Naive thymus-derived CD8-positive, alpha-beta T cell (primary cell): ENCODE data around the gene WDR18. TPM values are rescaled to one million over a fixed set of nuclear protein-coding genes. Genes with fewer than 3 reads are reported as not detected.
A peak's percentile ranks its signal among the peaks of the same experiment; 100 is the strongest.
"Not testable (repeated sequence)": the region's sequence is repeated elsewhere in the genome, so short reads cannot be mapped to it uniquely, and the experiment has no call there.

Experiments
- ATAC-seq, 2 donors: fragments of 150-1000 bp; cut with Tn5 transposase in 1 of 2; sonication (Bioruptor Pico), chemical (Tn5 transposase) in 1 of 2; 1 replicate in 1 of 2; 2 replicates in 1 of 2; pipeline ENCODE4 v1.10.0; 2021; ENCODE audit warnings: mild to moderate bottlenecking in 2 of 2, moderate library complexity in 2 of 2
- POLR2A ChIA-PET: fragments of 350-600 bp; sonication (Branson Sonifier 250); formaldehyde crosslinking; loops from one replicate; lab custom pipeline; 2021; ENCODE audit warnings: antibody characterized with exemption; lab: Charles Lee
- DNase-seq, 10 donors: peaks; one replicate each; pipeline versions ENCODE4 v3.0.0 to v3.0.0-alpha.2; 2020 to 2022
- H3K27ac Mint-ChIP-seq, 10 donors: one replicate each; pipeline ENCODE4 v1.8.0; 2020 to 2022; ENCODE audit warnings: mild to moderate bottlenecking in 10 of 10, mixed read lengths in 10 of 10, moderate library complexity in 4 of 10, inconsistent platforms in 1 of 10
- H3K27me3 Mint-ChIP-seq, 5 donors: one replicate each; pipeline ENCODE4 v1.8.0; 2021 to 2022; ENCODE audit warnings: mixed read lengths in 5 of 5
- H3K36me3 Mint-ChIP-seq, 3 donors: one replicate each; pipeline ENCODE4 v1.8.0; 2020 to 2022; ENCODE audit warnings: mixed read lengths in 3 of 3, mild to moderate bottlenecking in 2 of 3, inconsistent platforms in 1 of 3
- H3K4me1 Mint-ChIP-seq, 4 donors: one replicate each; pipeline ENCODE4 v1.8.0; 2021 to 2022; ENCODE audit warnings: mixed read lengths in 4 of 4
- H3K4me3 Mint-ChIP-seq, 10 donors: one replicate each; pipeline ENCODE4 v1.8.0; 2020 to 2022; ENCODE audit warnings: mild to moderate bottlenecking in 10 of 10, mixed read lengths in 10 of 10, moderate library complexity in 6 of 10, inconsistent platforms in 1 of 10
- H3K9me3 Mint-ChIP-seq, 9 donors: one replicate each; pipeline ENCODE4 v1.8.0; 2020 to 2022; ENCODE audit warnings: mixed read lengths in 9 of 9, mild to moderate bottlenecking in 3 of 9, inconsistent platforms in 1 of 9, moderate library complexity in 1 of 9
- polyA plus RNA-seq, 3 donors: library from polyadenylated mRNA; unstranded; fragments of 300-500 nt; fragmentation: Illumina TruSeq; gene quantifications; one replicate each; pipeline ENCODE4 v1.2.3, GENCODE V29; 2021
- total RNA-seq, 8 experiments: library from RNA in 2 of 8; stranded (reverse) in 2 of 8; gene quantifications; one replicate each; pipeline ENCODE4 v1.2.3 and lab custom pipeline; 2021 to 2026

Gene WDR18
- total and polyA plus RNA-seq, 5 experiments from 2014 or later: 50.6 to 72.7 (median 54.1) TPM

DNA sequence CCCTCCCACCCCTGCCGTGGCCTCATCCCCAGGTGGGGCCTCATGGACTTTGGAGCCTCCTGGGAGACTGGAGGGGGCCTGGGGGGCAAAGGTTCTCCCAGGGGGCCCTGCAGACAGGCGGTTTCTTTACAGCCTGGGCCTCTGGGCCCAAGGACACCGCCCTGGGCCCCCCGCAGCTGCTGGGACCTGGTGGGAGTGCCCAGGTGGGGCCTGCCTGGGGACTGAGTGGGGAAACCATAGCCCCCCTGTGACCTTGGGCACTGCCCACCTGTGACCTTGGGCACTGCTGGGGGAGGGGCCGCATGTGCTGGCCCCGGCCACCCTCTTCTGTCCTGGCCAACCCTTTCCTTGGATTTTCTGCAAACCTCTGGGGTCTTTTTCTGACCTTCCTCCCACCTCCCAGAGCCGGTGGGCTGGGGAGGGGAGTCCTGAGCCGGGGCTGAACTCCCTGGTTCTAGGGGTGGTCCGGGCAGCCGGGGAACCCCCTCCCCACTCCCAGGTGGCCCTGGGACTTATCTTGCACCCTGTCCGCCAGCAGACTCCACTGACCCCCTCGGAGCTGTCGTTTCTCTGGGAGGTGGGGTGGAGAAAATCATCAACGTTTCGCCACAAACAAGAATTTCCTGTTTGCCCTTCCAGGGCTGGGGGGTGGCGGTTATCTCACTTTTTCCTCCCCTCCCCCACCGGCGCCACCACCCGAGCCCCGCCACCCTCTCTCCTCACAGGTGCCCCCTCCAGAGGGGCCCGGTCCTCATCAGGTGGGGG is 31.3 kb upstream of the WDR18 start:
- no peak for DNase-seq
- peak overlapping the region in 5 of 10 donors; percentile 32 to 53 (median 45) for H3K4me3 Mint-ChIP-seq
- H3K36me3 Mint-ChIP-seq: peaks cover 0 to 2% (median 0%) of the 10 kb centered on the region in 3 donors
- H3K27ac Mint-ChIP-seq: peak overlapping the region in 1 of 10 donors; percentile 48
- no peaks in the 10 kb centered on the region for H3K9me3 Mint-ChIP-seq
- peaks cover 2 to 24% (median 7%) of the 10 kb centered on the region in 4 donors for H3K4me1 Mint-ChIP-seq
- no peak for ATAC-seq
- no peaks in the 10 kb centered on the region for H3K27me3 Mint-ChIP-seq
- POLR2A ChIA-PET: interaction anchor here (1.0 to 1.2 kb wide), 3 partner anchors 15 to 32 kb away, joined by 3 to 4 read pairs (median 3); partner anchors contain the start of gene WDR18

DNA sequence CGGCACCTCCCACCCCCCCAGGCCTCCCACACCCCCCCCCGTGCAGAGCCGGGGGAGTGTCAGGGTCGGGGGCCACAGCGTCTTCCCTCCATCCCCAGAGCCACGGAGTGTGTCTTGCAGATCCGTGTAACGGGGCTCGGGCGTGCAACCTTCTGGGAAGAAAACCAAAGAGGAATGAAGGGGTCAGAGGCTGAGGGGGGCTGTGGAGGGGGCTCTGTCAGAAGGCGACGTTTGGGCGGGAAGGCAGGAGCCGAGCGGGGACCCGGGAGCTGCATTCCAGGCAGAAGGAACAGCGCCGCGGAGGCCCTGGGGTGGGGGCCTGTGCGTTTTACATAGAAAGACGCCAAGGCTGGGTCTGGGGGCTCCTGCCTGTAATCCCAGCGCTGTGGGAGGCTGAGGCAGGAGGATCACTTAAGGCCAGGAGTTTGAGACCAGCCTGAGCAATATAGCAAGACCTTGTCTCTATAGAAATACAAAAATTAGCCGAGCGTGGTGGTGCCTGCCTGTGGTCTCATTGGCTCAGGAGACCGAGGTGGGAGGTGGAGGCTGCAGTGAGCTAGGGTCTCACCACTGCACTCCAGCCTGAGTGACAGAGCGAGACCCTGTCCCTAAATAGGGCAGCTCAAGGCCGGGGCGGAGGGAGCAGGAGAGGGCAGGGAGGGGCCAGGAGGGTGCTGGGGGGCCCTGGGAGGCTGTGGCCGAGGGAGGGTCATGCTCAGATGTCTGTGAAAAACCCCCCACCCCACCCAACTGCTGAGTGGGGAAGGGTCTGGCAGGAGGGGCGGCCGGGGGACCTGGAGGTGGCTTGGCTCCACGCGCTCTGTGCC is 30.5 kb upstream of the WDR18 start:
- H3K36me3 Mint-ChIP-seq: peaks cover 0 to 2% (median 0%) of the 10 kb centered on the region in 3 donors
- no peak for DNase-seq
- H3K4me1 Mint-ChIP-seq: peaks cover 2 to 24% (median 7%) of the 10 kb centered on the region in 4 donors
- peak overlapping the region in 2 of 10 donors; percentile 12 to 37 for H3K27ac Mint-ChIP-seq
- H3K9me3 Mint-ChIP-seq: no peaks in the 10 kb centered on the region
- H3K27me3 Mint-ChIP-seq: no peaks in the 10 kb centered on the region
- peak in 1 of 2 donors; percentile 37 for ATAC-seq
- POLR2A ChIA-PET: interaction anchor here (1.0 to 1.2 kb wide), 2 partner anchors 29 to 31 kb away, joined by 3 read pairs; partner anchors contain the start of gene WDR18
- H3K4me3 Mint-ChIP-seq: peak overlapping the region in 7 of 10 donors; percentile 10 to 45 (median 32)

DNA sequence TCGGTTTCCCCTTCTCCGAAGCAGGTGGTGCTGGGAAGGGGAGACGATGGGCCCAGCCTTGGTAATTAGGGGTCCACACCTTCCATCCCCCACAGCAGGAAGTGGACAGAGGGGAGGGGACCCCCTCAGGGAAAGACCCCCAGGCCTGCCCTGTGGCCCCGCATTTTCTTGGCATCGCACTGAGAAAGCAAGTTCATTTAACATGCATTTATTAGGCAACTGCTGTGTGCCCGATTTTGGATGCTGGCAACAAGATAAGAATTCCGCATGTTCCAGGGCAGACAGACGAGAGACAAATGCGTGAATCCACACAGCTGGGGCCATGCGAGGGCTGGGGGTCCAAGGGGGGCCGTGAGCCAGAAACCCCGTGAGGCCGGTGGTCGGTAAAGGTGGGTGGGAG is 29.9 kb upstream of the WDR18 start:
- no peaks in the 10 kb centered on the region for H3K27me3 Mint-ChIP-seq
- no peak for ATAC-seq
- H3K9me3 Mint-ChIP-seq: no peaks in the 10 kb centered on the region
- no peak for DNase-seq
- POLR2A ChIA-PET: interaction anchor here (1.2 kb wide), 1 partner anchor 29 kb away, joined by 3 read pairs; no protein-coding TSS in a partner anchor
- H3K4me3 Mint-ChIP-seq: no peak overlapping the region
- peaks cover 2 to 24% (median 7%) of the 10 kb centered on the region in 4 donors for H3K4me1 Mint-ChIP-seq
- peaks cover 0 to 2% (median 0%) of the 10 kb centered on the region in 3 donors for H3K36me3 Mint-ChIP-seq
- H3K27ac Mint-ChIP-seq: no peak overlapping the region

- DNase-seq (no peak), ATAC-seq (no peak)
- peaks cover 0 to 2% (median 0%) of the 10 kb centered on the region in 3 donors for H3K36me3 Mint-ChIP-seq
- H3K4me3 Mint-ChIP-seq: no peak overlapping the region
- no peak overlapping the region for H3K27ac Mint-ChIP-seq
- no peaks in the 10 kb centered on the region for H3K27me3 Mint-ChIP-seq
- H3K4me1 Mint-ChIP-seq: peaks cover 2 to 22% (median 7%) of the 10 kb centered on the region in 4 donors
- POLR2A ChIA-PET: interaction anchor here (0.5 to 1.2 kb wide), 2 partner anchors 30 to 83 kb away, joined by 3 to 4 read pairs; no protein-coding TSS in a partner anchor
- H3K9me3 Mint-ChIP-seq: no peaks in the 10 kb centered on the region
Measured at GRCh38 chr19:954672-955494, 29.3 kb upstream of the WDR18 start.

- H3K9me3 Mint-ChIP-seq: no peaks in the 10 kb centered on the region
- H3K36me3 Mint-ChIP-seq: peaks cover 0 to 2% (median 0%) of the 10 kb centered on the region in 3 donors
- no peaks in the 10 kb centered on the region for H3K27me3 Mint-ChIP-seq
- H3K4me3 Mint-ChIP-seq: no peak overlapping the region
- DNase-seq (no peak), ATAC-seq (no peak)
- POLR2A ChIA-PET: no interaction called here
- H3K4me1 Mint-ChIP-seq: peaks cover 0 to 18% (median 7%) of the 10 kb centered on the region in 4 donors
- H3K27ac Mint-ChIP-seq: no peak overlapping the region
Measured at GRCh38 chr19:955803-956765, 28.1 kb upstream of the WDR18 start.

DNA sequence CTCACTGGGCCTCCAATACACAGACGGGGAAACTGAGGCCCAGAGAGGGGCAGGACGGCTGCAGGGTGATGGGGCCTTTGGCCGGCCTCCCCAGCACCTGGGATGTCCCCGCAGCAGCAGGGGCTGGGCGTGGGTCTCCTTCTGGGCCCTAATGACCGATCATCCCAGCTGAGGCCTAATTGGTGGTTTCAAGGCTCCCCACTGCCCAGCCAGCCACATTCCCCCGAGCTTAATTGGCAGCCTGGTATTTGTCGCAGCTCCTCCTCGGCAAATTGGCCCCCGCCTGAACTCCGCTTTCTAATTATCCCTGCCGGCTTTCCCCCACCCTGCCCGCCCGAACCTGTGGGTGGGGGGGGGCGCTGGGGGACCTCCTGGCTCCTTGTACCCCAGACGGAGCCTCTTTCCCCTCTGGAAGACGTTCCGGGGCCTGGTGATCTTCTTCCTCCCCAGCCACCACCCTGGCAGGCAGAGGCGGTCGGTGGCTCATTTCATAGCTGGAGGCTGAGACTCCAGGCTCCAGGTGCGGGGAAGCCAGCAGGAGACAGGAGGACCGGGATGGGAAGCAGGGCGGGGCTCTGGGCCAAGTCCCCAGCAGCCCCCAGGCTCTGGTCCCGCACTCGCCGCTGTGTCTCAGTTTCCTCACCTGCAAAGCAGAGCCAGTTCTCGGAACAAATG is 27.2 kb upstream of the WDR18 start:
- Mint-ChIP-seq H3K9me3 (no peaks in the 10 kb centered on the region), H3K4me1 (peaks cover 0 to 12% (median 7%) of the 10 kb centered on the region in 4 donors), H3K4me3 (no peak overlapping the region), H3K36me3 (peaks cover 0 to 2% (median 0%) of the 10 kb centered on the region in 3 donors), H3K27ac (no peak overlapping the region), H3K27me3 (no peaks in the 10 kb centered on the region)
- ATAC-seq (no peak), DNase-seq (no peak)
- POLR2A ChIA-PET: interaction anchor here (0.6 kb wide), 1 partner anchor 72 kb away, joined by 4 read pairs; no protein-coding TSS in a partner anchor

GRCh38 chr19:957578-957977 is 26.6 kb upstream of the WDR18 start:
- H3K27ac Mint-ChIP-seq, H3K4me1 Mint-ChIP-seq, H3K27me3 Mint-ChIP-seq, ATAC-seq, DNase-seq, H3K9me3 Mint-ChIP-seq, H3K36me3 Mint-ChIP-seq, H3K4me3 Mint-ChIP-seq: not testable (repeated sequence)
- POLR2A ChIA-PET: interaction anchor here (0.6 to 0.7 kb wide), 2 partner anchors 72 to 157 kb away, joined by 3 to 4 read pairs; no protein-coding TSS in a partner anchor

GRCh38 chr19:958967-959855 is 24.9 kb upstream of the WDR18 start:
- DNase-seq (no peak), ATAC-seq (no peak)
- peaks cover 0 to 2% (median 0%) of the 10 kb centered on the region in 4 donors for H3K4me1 Mint-ChIP-seq
- no peaks in the 10 kb centered on the region for H3K27me3 Mint-ChIP-seq
- POLR2A ChIA-PET: no interaction called here
- H3K27ac Mint-ChIP-seq: peak overlapping the region in 2 of 10 donors; percentile 5 to 66
- H3K9me3 Mint-ChIP-seq: no peaks in the 10 kb centered on the region
- H3K4me3 Mint-ChIP-seq: peak overlapping the region in 1 of 10 donors; percentile 45
- H3K36me3 Mint-ChIP-seq: peaks cover 0 to 2% (median 0%) of the 10 kb centered on the region in 3 donors

GRCh38 chr19:960020-960419 is 24.1 kb upstream of the WDR18 start:
- no peak overlapping the region for H3K4me3 Mint-ChIP-seq
- H3K27me3 Mint-ChIP-seq: no peaks in the 10 kb centered on the region
- peak overlapping the region in 1 of 10 donors; percentile 46 for H3K27ac Mint-ChIP-seq
- H3K4me1 Mint-ChIP-seq: no peaks in the 10 kb centered on the region
- no peaks in the 10 kb centered on the region for H3K9me3 Mint-ChIP-seq
- ATAC-seq (no peak), DNase-seq (no peak)
- H3K36me3 Mint-ChIP-seq: no peaks in the 10 kb centered on the region
- POLR2A ChIA-PET: no interaction called here

DNA sequence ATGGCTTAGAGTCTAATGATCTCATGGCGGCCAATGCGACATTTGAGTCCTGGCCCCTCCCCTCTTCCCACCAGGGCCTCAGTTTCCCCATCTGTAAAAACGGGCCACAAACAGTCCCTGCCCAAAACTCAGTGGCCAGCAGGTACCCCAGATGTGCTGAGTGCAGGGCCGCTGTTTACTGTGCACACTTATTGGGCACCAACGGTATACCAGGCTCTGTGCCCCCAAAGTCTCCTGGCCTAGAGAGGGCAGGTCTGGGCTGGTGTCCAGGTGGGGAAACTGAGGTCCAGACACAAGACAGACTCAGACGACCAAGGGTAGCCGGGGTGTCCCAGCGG is 23.6 kb upstream of the WDR18 start:
- POLR2A ChIA-PET: no interaction called here
- Mint-ChIP-seq H3K9me3 (no peaks in the 10 kb centered on the region), H3K4me1 (no peaks in the 10 kb centered on the region), H3K27ac (no peak overlapping the region), H3K4me3 (no peak overlapping the region), H3K27me3 (no peaks in the 10 kb centered on the region), H3K36me3 (no peaks in the 10 kb centered on the region)
- ATAC-seq (no peak), DNase-seq (no peak)
